ENCODE data around the gene RASGEF1C.
"Not testable (repeated sequence)": the region's sequence is repeated elsewhere in the genome, so short reads cannot be mapped to it uniquely, and the experiment has no call there.

RASGEF1C gene

DNA sequence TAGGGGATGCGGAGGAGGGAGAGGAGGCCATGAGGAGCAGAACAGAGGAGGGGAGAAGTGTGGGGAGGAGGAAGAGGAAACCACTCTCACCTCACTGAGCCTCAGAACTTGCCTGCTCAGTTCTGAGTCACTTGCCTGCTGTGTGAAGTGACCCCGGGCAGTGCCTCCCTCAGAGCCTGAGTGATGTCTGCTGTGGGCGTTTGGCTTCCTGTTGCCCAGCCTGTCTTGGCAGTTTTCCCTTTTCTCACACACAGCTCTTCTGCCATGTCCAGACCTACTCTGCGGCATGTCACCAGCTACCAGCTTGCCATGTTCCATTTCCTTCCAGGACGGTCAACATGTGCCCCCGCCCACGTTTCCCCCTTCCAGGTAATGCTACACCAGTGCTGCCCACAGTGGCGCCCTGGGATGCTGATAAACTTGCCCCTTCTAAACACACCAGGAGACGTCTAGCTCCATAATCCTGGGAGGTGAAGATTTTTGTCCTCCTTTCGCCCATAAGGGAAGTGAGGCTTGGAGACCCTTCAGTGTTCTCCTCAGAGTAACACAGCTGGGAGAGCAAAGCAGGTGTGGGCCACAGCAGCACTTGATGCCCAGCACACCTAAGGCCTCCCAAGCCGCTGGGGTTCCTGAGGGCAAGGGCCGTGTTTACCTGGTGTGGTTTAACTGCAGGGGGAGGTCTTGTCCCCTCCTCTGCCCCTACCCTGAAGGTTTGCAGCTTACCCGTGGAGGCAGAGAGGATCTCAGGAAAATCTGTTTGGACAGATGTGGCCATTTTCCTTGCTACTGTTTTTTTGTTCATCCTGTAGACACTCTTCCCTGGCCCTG lies 73.7 kb downstream of the RASGEF1C start:
- DNase-seq = no peak

DNA sequence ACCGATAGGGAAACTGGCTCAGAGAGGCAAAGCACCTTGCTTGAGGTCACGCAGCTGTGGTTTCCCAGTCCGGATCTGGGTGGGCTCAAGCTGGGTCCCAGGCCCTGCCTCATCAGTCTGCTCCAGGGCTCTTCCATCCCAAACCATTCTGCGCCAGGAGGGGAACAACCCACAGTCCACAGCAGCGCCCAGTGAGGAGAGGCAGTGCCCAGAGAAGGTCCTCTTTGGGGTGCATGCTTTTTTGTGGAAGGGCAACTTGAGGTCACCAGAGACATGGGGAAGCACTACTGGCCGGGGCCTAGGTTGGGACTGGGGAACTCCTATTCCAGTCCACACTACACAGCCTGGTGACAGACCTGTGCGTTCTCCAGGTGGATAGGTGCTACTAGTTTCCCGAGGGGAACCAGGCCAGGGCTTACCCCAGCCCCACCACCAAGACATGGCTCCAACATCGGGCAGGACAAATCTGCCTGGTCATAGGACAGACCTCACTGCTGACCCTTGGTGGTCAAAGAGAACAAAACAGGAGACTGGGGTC lies 75.0 kb downstream of the RASGEF1C start:
- DNase-seq = no peak

DNA sequence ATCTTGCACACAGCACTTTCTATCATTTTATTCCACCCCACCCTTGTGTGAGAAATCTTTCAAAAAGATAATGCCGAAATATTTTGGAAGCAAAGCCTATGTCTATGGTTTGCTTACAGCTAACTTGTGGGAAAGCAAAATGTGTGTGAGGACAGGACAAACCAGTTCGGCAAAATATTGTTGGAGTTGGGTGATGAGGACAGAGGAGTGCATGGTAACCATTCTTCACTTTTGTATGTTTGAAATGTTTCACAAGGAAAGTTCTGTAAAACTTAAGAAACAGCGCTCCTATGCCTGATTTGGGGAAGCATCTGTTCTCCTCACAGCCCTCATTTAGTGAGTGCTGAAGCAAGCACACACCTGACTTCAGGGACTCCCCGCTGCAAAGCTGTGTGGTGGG lies 75.5 kb downstream of the RASGEF1C start:
- DNase-seq = no peak

DNA sequence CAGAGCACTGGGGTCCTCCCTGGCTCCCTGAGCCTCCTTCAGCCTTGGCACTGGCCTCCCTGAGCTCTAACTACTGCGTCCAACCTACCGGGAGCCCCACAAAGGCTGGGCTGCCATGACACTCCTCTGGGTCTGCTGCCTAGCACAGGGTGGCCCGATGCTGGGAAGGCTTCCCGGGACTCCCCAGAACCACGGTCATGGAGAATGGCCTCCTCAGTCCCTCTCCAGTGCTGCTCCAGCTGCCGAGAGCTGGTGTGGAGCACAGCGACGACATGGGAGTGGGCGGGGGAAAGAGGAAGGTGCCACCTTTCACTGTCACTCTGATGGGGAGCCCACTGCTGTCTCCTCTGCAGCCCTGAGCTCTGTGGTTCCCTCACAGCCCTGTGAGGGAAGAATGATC lies 76.0 kb downstream of the RASGEF1C start:
- DNase-seq = no peak

DNA sequence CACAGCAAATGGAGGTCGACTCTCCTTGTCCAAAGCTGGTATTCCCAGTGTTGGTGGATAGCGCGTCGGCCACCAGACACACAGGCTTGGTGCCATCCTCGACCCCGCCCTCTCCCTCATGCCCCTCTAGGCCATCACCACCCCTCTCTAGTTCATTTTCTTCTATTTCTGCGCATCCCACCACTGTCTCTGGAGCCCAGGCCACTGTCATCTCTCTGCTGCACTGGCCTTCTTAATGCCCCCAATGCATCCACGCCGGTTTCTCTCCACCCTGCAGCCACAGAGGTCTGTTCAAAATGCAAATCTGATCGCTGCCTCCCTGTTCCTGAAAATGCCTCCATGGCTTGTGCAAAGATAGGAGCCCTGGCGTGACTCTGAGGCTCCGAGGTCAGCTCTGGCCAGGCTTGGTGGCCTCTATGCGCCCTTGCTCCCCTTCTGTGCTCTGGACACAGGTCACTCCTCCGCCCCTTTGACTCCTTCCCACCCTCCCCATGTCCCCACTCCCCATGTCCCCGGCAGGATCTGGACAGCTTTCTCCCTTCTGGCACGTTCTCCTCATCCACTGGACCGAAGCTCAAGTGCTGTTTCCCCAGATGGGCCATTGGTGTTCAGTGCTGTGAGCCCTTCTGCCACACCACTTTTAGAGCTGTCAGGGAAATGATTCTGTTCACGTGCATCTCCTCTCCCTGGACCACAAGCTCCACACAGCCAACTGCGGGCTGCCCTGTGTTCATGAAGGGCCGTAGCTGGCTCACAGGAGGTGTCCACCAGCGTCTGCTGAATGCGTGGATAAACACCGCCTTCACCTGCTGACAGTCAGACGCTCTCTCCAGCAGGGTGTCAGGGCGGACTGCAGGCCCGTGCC lies 77.9 kb downstream of the RASGEF1C start:
- DNase-seq = no peak

DNA sequence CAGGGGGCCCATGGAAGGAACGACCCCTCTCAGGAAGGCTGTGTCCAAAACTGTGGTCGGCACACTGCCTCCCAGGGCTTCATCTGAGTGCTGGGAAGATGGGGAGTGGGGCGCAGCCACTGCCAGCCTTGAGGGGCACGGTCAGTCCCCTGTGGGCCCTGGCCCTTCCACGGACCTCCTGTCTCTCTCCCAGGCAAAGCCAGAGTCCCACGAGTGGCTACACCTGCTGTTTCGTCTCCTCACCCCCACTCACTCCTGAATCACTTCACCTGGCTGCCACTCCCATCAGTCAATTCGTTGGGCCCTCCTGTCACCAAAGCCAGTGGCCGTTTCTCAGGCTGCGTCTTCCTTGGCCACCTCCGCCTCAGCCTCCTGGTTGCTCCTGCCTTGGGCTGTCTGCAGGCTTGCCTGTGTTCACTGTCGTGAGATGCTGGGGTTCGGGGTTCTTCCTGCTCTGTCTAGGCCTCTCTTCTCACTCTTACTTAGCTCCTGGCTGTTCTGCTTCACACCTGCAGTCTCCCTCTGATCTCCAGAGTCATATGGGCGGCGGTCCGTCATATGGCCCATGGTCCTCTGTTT lies 78.6 kb downstream of the RASGEF1C start:
- no peak for DNase-seq

DNA sequence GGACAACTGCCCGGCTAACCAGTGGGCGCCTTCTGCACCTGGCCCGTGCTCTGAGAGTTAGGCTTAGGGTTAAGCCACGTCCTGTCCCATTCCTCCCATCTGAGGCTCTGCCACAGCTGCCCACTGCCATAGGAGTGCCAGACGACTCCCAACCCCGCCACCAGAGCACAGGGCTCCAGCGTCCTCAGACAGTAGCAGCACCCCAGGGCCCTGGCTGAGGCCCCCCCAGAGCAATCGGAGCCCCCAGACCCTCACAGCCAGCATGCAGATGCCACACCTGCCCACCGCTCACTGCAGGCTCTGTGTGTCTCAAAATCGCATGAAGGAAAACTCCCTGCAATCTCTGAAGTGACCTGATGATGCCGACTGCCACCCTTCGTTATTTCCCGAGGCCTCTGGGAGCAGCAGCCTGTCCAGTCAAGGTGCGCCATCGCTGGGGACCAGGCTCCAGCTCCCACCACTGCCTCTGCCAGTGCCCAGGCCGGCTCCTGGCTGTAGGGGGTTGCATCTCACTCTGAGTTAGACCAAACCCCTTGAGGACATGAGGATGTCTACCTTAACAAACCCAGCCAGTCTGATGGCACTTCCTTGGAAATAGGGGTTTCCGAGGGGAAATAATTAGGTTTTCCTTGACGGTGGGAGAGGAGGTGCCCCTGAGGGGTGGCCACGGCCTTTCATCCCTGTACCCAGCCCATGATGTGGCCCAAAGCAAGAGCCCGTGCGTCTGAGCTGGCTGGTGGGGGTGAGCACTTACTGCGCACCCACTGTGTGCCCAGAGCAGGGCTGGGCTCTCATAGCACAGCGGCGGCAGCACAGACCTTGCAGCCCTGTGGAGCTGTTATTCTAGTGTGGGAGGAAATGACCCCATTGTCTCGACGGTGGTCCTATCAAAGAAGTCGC lies 79.5 kb downstream of the RASGEF1C start:
- no peak for DNase-seq

DNA sequence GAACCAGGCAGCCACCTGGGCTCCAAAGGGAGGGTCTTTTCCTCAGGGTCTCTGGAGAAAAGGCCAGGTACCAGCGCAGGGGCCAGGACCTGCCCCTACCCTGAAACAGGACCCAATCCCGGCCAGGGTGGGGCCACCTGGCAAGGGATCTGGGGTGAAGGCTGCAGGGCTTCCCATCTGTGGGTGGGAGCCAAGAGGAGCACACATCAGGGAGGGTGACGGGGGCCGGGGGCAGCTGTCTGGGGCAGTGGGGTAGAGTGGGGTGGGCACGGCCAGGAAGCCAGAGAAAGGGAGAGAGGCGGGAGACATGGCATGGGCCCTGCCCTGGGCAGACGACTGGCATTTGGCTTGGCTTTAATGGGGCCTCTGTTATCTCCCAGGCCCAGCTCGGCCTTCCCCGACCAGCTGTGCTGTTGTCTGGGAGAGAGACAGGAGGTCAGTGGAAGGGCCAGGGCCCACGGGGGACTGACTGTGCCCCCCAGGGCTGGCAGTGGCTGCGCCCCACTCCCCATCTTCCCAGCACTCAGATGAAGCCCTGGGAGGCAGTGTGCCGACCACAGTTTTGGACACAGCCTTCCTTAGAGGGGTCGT lies 80.2 kb downstream of the RASGEF1C start:
- no peak for DNase-seq

DNA sequence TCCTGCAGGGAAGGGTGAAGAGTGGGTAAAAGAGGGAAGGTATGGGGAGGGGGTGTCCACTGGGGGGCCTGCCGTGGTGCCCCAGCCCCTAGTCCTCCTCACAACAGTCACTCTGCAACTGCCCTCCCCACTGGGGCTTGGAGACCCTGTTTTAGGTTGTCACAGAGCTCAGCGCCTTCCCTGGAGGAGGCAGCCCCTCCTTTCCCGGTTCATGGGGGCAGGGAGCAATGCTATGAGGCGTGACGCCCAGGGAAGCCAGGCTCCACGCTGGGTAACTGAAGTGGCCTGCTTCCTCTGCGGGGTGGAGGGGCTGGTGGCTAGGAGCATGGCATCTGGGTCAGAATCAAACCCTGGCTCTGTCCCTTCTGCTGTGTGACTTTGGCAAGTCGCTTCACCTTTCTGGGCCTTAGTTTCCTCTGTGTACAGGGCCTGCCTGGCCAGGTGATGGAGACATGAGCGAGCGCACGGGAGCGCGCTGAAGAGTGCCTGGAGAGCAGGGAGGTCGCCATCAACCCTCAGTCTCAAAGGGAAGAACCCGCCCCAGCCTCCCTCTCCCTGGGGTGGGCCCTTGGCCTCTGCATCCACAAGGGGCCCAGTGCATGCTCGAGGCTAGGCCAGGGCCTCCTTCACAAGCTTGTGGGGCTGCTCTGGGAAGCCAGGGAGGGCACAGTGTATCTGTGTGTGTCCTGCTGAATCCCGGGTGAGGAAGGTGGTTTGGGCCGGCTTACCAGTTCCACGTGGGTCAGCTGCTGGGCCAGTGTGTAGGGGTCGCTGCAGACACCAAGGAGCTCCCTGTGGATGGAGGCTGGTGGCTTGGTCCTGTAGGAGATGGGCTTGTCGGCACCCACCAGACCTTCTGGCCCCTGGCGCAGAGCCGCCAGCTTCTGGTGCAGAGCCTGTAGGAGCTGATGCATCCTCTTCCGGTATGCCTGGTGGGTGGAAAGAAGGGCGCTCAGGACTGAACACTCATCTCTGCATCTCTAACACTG lies 81.0 kb downstream of the RASGEF1C start:
- DNase-seq = no peak

DNA sequence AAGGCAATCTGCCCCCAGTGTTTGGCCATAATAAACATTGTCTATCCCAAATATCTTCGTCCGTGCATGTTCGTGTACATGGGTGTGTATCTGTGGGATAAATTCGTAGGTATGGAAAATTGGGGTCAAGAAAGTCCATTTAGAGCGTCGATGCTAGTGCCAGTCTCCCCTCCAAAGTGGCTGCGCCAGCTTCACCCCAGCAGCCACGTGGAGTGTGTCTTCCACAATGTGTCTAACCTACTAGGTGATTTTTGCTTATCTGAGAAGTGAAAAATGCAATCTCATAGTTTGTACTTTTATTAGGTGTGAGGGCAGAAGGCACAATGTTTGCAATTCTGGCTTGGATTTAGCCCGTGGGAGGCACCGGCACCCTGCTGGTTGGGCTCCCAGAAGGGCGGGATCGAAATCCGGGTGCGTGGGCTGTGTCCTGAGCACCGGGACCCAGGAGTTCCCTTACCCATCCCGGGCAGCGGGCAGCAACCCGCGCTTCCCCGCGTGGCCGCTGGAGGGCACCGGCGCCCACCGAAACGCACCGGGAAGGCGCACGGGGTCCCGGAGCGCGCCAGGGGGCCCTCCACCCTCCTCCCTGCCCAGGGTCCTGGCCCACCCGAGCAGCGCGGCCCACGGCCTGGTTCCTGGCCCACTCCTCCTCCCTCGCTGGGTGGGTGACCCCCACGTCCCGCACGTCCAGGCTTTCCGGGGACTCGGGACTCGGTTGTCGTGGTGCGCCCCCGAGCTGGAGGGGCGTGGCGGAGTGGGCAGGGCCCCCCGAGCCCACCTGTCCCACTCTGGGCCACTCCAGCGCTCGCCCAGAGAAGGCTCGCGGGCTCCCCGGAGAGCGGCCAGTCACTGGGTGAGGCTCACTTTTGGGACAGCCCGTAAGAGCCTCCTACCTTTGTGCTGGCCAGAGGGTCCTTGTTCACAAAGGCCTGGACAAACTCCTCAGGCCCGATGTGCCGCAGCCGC lies 82.0 kb downstream of the RASGEF1C start:
- DNase-seq = no peak

DNA sequence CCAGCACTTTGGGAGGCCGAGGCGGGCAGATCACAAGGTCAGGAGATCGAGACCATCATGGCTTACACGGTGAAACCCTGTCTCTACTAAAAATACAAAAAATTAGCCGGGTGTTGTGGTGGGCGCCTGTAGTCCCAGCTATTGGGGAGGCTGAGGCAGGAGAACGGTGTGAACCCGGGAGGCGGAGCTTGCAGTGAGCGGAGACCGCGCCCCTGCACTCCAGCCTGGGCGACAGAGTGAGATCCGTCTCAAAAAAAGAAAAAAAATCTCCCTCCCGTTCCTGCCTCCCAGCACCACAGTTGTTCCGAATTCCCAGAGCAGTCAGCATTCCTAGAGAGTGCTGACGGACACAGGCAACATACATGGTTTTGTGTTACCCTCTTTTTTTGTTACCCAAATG lies 82.9 kb downstream of the RASGEF1C start:
- DNase-seq = not testable (repeated sequence)

DNA sequence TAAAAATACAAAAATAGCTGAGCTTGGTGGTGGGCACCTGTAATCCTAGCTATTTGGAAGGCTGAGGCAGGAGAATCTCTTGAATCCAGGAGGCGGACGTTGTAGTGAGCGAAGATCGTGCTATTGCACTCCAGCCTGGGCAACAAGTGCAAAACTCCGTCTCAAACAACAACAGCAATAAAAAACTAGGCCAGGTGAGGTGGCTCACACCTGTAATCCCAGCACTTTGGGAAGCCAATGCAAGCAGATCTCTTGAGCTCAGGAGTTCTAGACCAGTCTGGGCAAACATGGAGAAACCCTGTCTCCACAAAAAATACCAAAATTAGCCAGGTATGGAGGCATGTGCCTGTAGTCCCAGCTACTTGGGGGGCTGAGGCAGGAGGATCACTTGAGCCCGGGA lies 84.3 kb downstream of the RASGEF1C start:
- not testable (repeated sequence) for DNase-seq

DNA sequence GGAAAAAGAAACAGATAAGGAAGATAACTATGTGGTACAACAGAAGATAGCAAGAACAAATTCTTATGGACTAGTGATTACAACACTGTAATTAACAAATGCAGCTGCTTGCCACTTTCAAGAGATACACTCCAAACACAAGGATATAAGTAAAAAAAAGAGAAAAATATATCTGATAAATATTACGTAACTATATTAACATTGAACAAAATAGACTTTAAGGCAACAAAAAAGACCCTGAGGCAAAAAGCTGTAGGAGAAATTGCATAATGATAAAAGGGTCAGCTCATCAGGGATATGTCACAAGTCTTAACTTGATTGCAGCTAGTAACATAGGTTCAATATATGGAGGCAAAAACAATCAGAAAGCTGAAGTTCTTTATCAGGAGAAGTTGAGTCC lies 86.1 kb downstream of the RASGEF1C start:
- no peak for DNase-seq

DNA sequence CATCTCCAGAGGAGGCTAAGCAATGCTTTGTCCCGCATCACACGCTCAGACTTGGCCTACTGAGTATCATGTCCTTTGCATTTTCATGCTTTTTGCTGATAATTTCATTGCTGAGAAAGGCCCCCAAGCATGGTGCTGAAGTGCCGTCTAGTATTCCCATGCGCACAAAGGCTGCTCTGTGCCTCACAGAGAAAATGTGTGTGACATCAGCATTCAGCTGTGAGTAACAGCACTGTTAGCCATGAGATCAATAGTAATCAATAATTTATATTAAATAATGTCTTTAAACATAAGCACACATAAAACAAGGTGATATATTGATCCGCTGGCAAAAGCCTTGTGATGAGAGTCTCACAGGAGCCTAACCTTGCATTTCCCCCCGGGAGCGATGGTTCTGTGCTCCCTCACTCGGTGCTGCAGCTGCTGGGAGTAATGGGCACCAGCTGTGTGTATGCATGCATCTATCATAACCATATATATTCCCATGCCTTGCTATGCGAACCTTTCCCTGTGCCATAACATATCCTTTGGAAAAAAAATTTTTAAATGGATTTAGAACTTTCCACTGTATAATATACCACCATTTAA lies 87.1 kb downstream of the RASGEF1C start:
- DNase-seq = no peak

DNA sequence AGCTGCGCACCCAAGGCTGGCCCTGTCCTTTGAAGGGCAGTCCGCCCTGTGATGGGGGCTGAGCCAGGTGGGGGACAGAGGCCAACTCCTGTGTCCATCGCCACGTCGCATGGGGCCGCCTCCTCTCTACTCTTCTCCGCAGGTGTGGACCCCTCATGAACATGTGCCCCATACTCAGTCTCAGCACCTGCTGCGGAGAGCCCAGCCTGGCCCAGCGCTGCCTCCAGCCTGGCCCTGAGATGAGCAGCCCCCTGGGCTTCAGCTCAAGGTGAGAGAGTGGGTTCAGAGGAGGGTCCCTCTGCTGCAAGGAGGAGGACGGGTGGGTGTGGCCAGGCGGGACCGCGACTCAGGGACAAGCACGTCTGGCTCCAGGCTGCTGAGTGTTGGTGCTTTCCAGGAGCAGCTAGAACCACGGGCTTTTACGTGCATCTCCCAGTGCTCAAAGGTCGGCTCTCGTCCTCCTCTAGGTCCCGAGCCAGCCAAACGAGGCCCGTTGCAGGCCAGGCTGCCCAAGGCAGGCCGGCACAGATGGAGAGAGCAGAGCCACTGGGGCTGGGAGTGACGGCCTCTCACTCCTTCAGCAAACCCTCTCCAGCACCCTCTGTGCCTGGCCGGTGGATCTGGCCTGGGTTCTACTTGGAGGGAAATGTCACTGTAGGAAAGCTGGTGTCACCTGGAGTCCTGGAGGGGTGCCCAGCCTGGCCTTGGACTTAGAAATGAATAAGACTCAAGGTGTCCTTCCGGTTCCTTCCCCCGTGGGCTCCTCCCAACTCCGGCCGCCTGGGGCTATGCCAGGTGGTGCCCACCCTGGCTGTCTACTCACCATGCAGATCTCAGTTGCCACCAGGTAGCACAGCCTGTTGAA lies 88.5 kb downstream of the RASGEF1C start:
- DNase-seq = no peak

DNA sequence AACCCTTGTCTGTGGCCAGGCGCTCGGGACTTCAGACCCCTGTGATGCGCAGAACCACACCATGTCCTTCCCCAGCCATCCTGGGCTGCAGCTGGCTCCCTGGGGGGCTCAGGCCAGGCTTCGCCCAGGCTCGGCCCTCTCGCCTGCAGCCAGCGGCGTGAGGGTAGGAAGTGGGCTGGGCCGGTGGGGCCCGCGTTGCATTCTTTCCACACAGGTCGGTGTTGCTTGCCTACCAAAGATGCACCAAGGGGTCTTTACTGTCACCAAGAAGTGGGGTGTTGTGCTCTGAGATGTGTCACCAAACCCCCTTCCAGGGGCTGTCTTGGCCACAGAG lies 89.1 kb downstream of the RASGEF1C start:
- DNase-seq = no peak

DNA sequence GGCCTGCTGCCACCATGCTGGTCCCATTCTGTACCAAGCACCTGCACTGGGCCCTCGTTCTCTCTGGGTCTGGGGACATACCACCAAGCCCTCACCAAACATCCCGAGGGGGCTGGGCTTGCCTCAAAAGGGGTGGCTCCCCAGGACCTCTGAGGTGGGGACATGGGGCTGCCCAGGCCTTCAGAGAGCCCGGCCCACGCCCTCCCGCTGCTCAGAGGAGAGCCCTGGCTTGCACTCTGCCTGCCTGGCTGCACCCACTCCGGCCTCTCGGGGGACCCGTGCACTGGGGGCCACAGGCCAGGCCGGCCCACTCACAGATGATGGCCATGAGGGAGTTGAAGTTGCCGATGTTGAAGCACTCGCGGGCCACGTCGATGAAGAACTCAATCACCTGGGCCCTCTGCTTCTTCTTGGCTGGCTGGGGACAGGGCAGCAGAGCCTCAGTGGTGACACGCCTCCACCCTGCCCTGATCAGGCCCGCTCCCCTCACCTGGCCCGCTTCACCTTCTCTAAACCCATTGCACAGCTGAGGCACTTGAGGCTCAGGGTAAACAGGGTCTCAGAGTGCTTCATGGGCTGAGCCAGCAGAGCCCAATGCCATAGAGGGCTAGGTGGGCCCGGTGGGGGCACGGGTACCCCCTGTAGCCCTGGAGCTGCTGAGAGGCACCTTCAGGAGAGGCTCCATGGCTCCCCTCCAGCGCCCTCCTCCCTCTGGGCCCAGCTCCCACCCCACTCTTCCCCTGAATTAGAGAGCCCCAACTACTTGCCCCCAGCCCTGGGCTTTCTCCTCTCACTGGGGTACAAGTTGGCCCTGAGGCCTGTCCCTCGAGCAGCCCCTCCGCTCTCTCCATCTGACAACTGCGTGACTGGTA lies 89.7 kb downstream of the RASGEF1C start:
- DNase-seq = no peak

All from CD4-positive, alpha-beta T cell treated with Interferon gamma for 1 hour (primary cell).